ENCODE measurements around the gene PRR7.

The PRR7 gene

DNA sequence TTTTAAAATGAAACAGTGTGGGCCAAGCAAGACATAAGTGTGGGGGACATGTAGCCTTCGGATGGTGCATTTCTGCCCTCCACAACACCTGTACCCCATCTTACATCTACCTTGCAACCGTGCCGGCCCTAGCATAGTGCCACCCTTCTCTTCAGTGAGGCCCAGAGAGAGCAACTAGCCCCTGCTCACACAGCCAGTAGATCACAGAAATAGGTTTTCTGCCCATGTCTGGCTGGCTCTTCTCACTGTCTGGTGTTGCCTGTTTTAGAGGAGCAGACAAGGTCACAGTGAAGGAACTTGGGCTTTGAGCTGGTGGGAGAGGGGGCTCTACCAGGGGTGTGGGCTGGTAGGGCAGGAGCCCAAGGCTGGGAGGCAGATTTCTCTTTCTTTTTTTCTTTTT, 39.6 kb downstream of the PRR7 start:
- DNase-seq: no peak

DNA sequence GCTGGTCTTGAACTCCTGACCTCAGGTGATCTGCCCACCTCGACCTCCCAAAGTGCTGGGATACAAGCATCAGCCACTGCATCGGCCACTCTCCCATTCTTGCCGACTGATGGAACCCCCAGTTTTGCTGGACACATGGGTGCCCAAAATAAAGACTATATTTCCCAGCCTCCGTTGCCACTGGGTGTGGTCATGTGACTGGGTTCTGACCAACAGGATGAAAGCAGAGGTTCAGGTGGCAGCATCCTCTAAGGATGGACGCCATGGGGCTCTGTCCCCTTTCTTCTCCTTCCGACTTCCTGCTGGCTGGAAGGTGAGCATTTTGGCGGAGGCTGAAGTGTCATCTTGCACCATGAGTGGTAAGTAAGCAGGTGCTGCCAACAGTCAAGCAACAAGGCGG, 40.5 kb downstream of the PRR7 start:
- DNase-seq: no peak

GRCh38 chr5:177487975-177488374, 41.4 kb downstream of the PRR7 start:
- no peak for DNase-seq

- no peak for DNase-seq
These were observed 42.6 kb downstream of the PRR7 start for GRCh38 chr5:177489119-177489716.

GRCh38 chr5:177490311-177490991, 43.8 kb downstream of the PRR7 start:
- no peak for DNase-seq

DNA sequence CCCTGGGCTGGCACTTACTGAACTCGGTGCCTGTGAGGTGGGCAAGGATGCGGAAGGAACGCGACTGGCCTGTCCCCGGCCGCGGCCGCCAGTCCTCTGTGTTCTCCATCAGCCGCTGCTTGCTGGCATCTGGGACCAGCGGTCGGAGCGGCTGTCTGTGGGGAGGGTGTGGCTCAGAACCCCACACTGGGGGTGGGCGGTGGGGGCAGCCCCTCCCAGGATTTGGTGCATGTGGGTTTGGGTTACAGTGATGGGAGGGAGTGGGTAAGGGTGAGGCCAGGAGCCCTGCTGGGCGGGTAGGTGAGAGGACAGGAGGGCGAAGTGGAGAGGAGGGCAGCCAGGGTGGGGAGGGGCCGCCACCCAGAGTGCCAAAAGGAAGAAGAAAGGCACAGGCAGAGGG, 44.4 kb downstream of the PRR7 start:
- DNase-seq: no peak

- DNase-seq: no peak
These were observed 44.9 kb downstream of the PRR7 start for GRCh38 chr5:177491429-177491945.

DNA sequence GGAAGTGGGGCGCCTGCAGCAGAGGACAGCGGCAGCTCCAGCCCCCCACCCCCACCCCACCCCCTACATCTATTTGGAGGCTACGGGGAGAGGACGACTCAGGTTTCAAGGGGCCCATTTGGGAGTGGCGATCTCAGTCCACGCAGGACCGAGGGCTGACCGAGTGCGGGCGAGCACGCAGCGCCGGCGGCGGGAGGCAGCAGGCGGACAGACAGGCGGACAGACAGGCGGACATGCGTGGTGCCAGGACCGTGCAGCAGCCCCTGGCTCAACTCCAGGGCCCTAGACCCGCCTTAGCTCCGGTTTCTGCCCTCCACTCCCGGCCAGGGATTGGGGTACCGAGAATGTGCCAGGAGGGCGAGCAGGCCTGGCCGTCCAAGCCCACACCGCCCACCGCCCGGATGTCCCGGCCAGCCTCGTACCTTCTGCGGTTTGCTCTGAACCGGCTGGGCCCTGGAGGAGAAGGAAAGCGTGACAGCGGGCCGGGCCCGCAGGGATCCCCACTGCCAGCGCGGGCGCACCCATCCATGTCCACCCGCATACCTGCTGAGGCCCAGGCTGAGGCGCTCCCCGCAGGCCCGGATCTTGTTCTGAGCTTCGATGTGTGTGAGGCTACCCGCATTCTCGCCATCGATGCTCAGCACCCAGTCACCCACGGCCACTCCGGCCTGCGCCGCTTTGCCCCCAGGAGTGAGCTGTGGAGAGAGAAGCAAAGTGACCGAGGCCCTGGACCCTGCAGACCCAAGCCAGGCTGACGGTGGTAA, 45.6 kb downstream of the PRR7 start:
- no peak for DNase-seq

- no peak for DNase-seq
These were observed 46.2 kb downstream of the PRR7 start for GRCh38 chr5:177492841-177493240.

- DNase-seq: no peak
These were observed 47.3 kb downstream of the PRR7 start for GRCh38 chr5:177493795-177494345.

GRCh38 chr5:177494346-177495195, 48.0 kb downstream of the PRR7 start:
- no peak for DNase-seq

DNA sequence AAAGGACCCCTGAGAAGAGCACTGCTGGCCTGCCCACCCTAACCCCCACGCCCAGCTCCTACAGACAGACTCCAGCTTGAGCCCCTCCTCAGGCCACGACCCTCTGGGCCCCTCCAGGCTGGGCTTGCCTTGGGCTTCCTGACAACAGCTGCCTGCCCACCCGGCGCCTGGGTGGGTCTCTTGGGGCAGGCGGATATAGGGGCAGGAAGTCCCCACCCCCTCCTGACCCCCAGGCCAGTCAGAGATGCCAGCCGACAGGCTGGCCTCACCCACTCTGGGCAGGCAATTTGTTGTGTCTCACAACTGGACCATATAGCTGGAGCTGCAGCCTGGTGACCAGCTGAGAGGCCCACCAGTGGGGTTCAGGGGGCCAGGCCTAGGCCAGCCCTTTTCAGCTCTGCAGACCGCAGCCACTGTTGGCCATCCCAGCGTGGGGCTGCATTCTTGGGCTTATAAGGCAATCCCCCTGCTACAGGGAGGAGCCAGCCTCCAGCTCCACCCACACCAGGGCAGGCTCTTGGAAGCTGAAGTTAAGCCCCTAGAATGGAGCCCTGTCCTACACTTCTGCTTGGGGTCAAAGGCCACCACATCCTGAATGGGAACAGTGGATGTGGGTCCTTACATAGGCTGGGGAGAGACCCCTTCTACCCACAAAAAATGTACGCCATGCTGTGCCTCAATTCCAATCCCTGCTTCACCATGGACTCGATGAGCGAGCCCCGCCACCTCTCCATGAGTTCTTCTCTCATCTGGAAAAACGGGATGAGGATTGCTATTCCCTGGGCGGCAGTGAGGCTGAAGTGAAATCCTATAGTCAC, 48.8 kb downstream of the PRR7 start:
- DNase-seq: no peak

GRCh38 chr5:177496070-177496726, 49.6 kb downstream of the PRR7 start:
- no peak for DNase-seq

- DNase-seq: no peak
These were observed 50.2 kb downstream of the PRR7 start for GRCh38 chr5:177496727-177497291.

- peak; percentile 45 for DNase-seq
These were observed 50.8 kb downstream of the PRR7 start, which contains the start of gene PDLIM7 for GRCh38 chr5:177497292-177498012. TSS of gene PDLIM7 (minus strand) at chr5:177497604. CDS start at chr5:177496512, 1,092 bp downstream.

DNA sequence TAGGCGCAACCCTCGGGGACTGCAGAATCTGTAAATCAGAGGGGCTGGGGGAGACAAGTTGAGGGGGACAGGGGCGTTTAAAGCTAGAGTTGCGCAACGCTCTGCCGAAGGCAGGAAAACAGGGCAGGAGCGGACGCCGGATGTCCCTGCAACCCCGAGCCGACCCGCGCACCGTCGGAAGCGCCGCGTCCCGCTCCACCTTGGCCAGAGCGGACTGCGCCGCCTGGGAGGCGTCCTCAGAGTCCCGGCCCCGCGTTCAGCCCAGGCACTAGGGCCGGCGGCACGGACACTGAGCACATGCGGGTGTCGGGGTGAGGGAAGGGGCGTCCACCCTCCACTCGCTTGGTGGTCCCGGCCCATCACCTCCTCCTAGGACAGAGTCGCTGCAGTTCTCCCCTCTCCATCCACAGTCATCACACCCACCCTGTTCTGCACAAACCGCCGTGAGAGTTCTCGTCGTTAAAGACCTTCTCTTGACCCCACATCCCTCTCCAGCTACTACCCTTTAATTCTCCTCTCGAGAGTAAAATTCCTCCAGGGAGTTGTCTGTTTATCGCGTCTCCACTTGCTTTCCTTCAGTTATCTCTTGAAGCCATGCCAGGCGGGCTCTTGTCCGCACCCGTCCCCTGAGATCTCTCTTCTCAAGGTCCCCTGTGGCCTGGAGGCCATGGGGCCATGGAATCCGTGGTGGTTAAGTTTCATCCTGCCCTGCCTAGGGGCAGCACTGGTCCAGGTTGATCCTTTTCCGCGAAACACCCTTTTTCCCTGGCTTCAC, 51.6 kb downstream of the PRR7 start:
- no peak for DNase-seq

GRCh38 chr5:177499842-177500241, 53.2 kb downstream of the PRR7 start:
- DNase-seq: no peak

DNA sequence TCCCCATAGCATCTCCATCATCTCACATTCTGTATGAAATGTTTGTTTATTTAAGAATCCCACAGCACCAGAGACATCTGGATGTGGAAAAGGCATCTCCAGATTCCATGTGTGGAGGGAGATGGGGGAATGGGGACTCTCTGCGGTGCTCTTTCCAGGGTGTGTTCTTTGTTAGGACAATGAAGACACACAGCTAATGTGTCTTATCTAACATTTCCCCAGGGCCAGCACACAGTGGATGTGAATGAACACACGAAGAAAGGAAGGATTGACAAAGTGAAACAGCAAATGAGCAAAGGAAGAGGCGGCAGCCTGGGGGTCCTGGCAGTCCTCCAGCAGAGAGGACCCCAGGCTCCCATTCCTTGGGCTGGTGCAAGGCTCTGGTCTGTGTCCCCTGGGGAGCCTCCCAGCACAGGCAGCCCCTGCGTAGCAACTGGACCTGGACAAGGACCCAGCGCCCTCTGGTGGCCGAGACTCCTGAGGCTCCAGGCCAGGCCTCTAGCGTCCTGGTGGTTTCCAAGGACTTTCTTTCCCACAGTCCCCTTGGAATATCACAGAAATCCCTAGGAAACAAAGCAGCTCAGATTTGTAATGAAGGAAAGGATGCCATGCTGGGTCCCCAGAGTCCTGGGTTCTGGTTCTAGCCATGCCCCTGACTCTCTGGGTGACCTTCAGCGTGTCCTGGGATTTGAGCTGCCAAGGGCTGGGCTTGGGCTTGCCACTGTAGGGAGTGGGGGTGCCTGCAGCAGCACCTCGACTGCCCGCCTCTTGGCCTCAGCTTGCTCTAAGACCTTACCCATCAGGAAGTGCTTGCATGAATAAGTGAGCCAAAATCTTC, 54.3 kb downstream of the PRR7 start:
- no peak for DNase-seq

Measured in NCI-H1436 treated with DMSO at 0.1 percent for 48 hours (cell line).